GM04503 (cell line): ENCODE data around the gene NANOG.
"Not testable (repeated sequence)": the region's sequence is repeated elsewhere in the genome, so short reads cannot be mapped to it uniquely, and the experiment has no call there.

Source experiments
- DNase-seq: peaks from one replicate; pipeline ENCODE4 v3.0.0-alpha.2; 2012; ENCODE audit warnings: low read depth

NANOG gene

DNA sequence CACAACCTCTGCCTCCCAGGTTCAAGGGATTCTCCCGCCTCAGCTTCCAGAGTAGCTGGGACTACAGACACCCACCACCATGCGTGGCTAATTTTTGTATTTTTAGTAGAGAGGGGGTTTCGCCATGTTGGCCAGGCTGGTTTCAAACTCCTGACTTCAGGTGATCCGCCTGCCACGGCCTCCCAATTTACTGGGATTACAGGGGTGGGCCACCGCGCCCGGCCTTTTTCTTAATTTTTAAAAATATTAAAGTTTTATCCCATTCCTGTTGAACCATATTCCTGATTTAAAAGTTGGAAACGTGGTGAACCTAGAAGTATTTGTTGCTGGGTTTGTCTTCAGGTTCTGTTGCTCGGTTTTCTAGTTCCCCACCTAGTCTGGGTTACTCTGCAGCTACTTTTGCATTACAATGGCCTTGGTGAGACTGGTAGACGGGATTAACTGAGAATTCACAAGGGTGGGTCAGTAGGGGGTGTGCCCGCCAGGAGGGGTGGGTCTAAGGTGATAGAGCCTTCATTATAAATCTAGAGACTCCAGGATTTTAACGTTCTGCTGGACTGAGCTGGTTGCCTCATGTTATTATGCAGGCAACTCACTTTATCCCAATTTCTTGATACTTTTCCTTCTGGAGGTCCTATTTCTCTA lies at the start of gene NANOG:
NANOG (plus strand) TSS at position 519 of the 645 bp plus-strand sequence. CDS start 213 bp downstream, outside the sequence.
- not testable (repeated sequence) for DNase-seq

DNA sequence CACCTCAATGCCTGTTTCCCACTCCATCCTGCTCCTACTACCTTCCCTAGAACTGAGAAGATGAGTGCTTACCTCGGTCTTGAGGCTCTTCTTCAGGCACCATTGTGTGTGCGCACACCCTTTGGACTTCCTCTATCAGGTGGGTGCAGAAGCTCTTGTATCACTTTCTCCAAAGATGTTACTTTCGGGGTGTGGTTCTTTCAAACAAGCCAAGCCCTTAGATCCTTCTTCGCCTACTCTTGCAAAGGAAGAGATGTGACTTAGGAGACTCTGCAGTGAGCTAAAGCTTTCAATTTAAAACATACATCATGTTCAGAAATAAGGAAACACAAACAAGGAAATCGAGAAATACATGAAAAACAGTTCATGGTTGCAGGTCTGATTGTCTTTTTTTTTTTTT lies 42.0 kb upstream of the NANOG start, which contains the start of gene CLEC4C:
CLEC4C (minus strand) TSS at position 130 of the 400 bp plus-strand sequence; CDS start at position 103, 27 bp downstream.
- DNase-seq, result no peak

- no peak for DNase-seq
Observed at GRCh38 chr12:7748852-7749251, 40.4 kb upstream of the NANOG start.

DNA sequence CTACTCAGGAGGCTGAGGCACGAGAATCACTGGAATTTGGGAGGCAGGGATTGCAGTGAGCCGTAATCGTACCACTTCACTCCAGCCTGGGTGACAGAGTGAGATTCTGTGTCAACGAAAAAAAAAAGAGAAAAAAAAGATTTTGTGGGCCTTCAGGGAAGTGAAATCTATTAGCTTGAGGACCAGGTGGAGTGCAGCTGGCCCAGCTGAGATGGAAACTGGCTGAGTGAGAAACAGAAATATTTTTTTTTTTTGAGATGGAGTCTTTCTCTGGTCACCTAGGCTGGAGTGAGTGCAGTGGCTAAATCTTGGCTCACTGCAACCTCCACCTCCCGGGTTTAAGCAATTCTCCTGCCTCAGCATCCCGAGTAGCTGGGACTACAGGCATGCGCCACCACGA lies 39.8 kb upstream of the NANOG start:
- no peak for DNase-seq

DNA sequence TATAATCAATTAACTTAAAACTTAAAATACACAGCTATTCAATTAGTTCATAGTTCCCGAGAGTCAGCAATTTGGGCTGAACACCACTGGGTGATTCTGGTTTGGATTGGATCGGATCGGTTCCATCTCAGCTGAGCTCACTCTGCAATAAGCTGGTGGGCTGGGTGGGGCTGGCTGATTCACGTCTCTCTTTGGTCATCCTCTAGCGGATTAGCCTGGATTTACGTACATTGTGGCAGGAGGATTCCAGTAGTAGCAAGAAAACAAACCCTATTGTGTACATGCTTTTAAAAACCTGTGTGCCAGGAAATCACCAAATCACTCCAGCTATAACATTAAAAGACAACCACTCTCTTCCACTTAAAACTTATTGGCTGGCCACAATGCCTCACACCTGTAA lies 38.9 kb upstream of the NANOG start:
- DNase-seq, result no peak

GRCh38 chr12:7751394-7751793 lies 37.8 kb upstream of the NANOG start:
- no peak for DNase-seq

GRCh38 chr12:7751941-7752922 lies 37.0 kb upstream of the NANOG start:
- not testable (repeated sequence) for DNase-seq

GRCh38 chr12:7755668-7756067 lies 33.5 kb upstream of the NANOG start:
- DNase-seq, result not testable (repeated sequence)

- DNase-seq, result no peak
Observed at GRCh38 chr12:7756993-7757392, 32.2 kb upstream of the NANOG start.

DNA sequence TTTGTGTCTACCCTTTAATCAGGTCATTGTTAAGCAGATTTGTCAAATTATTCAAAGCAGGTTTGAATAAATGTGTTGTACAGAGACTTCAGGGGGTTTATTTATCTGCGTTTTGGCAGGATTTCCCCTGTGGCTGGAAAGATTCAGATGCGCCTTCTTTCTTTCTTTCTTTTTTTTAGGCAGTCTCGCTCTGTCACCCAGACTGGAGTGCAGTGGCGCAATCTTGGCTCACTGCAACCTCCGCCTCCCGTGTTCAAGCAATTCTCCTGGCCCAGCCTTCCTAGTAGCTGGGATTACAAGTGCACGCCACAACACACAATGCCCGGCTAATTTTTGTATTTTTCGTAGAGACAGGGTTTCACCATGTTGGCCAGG lies 30.4 kb upstream of the NANOG start:
- DNase-seq, result no peak

DNA sequence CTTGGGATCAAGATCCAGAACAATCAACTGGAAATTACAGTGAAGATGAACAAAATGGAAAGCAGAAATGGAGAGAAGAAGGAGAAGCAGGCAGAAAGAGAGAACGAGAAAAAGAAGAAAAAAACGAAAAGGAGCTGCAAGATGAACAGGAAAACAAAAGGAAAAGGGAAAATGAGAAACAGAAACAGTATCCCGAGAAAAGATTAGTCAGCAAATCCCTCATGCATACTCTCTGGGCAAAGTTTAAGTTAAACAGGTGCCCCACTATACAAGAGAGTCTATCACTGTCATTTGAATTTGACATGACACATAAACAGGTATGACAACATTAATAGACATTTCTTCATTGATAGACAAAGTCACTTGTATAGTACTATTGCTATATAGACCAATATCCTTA lies 19.2 kb upstream of the NANOG start:
- no peak for DNase-seq

DNA sequence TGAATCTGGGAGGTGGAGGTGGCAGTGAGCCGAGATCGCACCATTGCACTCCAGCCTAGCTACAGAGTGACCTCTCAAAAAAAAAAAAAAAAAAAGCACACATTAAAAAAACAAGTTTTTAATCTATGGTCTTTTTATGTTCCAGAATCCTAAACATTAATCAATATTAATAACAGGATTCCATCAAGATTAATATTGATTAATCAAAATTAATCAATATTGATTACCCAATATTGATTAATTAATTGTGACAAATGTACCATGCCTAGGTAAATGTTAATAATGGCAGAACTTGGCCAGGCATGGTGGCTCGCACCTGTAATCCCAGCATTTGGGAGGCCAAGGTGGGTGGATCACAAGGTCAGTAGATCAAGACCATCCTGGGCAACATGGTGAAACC lies 7.9 kb upstream of the NANOG start:
- DNase-seq, result no peak

DNA sequence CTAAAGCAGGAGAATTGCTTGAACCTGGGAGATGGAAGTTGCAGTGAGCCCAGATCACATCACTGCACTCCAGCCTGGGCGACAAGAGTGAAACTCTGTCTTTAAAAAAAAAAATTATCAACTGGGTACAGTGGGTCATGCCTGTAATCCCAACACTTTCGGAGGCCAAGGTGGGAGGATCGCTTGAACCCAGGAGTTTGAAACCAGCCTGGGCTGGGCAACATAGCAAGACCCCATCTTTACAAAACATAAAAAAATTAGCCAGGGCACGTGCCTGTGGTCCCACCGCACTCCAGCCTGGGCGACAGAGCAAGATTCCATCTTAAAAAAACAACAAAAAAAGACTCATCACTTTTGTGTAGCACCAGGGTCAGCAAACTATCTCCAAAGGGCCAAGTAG lies 7.1 kb upstream of the NANOG start:
- DNase-seq, result no peak

DNA sequence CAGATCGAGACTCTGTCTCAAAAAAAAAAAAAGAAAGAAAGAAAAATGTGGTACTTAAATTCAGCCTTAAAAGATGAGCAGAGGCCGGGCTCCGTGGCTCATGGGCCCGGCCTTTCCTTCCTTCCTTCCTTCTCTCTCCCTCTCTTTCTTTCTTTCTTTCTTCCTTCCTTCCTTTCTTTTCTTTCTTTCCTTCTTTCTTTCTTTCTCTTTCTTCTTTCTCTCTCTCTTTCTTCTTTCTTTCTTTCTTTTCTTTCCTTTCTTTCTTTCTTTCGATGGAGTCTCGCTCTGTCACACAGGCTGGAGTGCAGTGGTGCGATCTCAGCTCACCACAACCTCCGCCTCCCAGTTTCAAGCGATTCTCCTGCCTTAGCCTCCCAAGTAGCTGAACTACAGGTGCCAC lies 5.8 kb upstream of the NANOG start:
- not testable (repeated sequence) for DNase-seq

- DNase-seq, result no peak
Observed at GRCh38 chr12:7784701-7785100, 4.5 kb upstream of the NANOG start.

DNA sequence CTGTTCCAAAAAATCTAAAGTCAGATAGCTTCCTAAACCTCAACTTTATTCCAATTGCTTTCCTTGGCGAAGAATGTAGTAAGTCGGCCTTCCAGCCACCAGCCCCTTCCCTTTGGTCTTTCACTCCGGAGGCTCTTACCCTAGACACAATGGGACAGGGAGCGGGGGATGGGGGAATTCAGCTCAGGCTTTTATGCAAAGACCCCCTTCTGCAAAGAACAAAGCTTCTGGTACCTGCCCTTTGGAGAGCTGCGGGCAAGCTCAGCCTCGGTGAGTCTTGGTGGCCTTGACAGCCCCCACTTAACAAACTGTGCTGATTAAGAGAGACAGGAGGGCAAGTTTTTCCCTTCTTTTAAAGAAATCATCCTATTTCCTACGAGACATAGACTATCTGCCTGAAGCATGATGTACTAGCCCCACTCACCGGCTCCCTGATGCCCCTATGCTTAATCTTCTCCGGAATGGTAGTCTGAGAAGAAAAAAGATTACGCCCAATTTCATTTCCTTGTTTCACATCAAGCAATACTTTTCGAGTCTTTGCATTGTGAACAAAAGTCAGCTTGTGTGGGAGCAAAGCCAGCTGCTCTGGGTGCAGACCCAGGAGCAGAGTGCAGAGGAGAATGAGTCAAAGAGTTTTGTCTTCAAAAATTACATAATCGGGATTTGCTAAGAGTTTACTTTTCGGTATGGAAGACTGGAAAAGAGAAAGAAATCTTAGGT lies 1.5 kb upstream of the NANOG start:
- no peak for DNase-seq

DNA sequence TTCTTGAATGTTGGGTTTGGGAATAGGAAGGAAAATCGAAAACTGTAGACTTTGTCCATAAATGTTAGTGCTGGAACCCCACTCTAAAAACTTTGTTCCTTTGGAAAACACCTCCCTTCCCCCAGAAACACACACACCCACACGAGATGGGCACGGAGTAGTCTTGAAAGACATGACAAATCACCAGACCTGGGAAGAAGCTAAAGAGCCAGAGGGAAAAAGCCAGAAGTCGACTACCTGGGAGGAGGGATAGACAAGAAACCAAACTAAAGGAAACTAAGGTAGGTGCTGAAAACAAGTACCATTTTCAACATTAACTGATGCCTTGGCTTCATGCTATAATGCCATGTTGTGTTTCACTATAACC lies 925 bp upstream of the NANOG start:
- no peak for DNase-seq

DNA sequence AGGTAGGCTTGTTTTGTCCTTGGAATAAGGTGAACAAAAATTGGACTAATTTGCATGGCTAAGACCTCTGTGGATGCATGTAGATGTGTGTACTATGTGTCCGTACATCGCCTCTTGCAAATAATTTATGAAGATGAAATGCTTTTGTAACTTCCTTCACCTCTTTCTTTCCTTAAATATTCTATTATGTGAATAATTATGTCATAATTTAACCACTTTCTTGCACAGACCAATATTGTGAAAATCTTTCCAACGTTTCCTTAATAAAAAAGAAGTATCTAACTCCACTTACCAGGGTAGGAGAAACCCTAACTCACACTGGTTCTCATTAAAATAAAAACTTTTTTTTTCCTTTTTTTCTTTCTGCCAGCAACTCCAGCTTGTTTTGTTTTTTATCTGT lies 4.0 kb downstream of the NANOG start:
- no peak for DNase-seq

GRCh38 chr12:7797269-7797668 lies 8.1 kb downstream of the NANOG start:
- not testable (repeated sequence) for DNase-seq

DNA sequence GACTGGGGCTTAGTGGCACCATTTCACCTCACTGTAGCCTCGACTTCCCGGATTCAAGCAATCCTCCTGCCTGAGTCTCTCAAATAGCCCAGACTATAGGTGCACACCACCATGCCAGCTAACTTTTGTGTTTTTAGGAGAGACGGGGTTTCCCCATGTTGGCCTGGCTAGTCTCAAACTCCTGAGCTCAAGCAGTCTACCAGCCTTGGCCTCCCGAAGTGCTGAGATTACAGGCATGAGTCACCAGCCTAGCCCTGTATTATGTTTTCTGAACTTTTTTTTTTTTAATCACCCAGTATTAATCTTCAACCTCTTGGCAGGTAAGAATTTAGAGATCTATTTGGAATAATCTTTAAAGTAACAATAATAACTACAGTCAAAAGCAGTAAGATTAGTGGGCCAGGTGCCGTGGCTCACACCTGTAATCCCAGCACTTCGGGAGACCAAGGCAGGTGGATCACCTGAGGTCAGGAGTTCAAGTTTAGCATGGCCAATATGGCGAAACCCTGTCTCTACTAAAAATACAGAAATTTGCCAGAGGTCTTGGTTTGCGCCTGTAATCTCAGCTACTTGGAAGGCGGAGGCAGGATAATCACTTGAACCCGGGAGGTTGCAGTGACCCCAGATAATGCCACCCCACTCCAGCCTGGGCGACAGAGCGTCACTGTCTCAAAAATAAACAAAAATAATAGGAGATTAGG lies 8.6 kb downstream of the NANOG start:
- no peak for DNase-seq

- not testable (repeated sequence) for DNase-seq
Observed at GRCh38 chr12:7798750-7799308, 9.6 kb downstream of the NANOG start.

GRCh38 chr12:7801460-7801859 lies 12.3 kb downstream of the NANOG start:
- DNase-seq, result no peak
